CD14-positive monocyte (primary cell): Measurements from ENCODE around the gene LRRC10B. TPM values are rescaled to one million over a fixed set of nuclear protein-coding genes. Genes with fewer than 3 reads are reported as not detected.

Experiments used
- DNase-seq, 3 donors: peaks; one replicate each; pipeline ENCODE4 v3.0.0-alpha.2; 2011 to 2022
- H2AFZ ChIP-seq: 2 replicates; pipeline ENCODE4 v1.6.0; 2012; ENCODE audit warnings: mild to moderate bottlenecking, low read depth, low read length, inconsistent platforms; ENCODE audit not compliant: insufficient read depth, poor library complexity, severe bottlenecking
- H3K27ac ChIP-seq, 2 donors: 1 replicate in 1 of 2; 2 replicates in 1 of 2; pipeline ENCODE4 v1.5.1; 2012 to 2013; ENCODE audit warnings: low read length in 2 of 2, control low read depth in 1 of 2, inconsistent platforms in 1 of 2, low read depth in 1 of 2, mild to moderate bottlenecking in 1 of 2
- H3K27me3 ChIP-seq, 2 donors: one replicate each; pipeline versions ENCODE4 v1.6.0 to v1.6.1; 2011 to 2013; ENCODE audit warnings: low read length in 2 of 2; ENCODE audit not compliant: control insufficient read depth in 2 of 2, insufficient read depth in 2 of 2
- H3K36me3 ChIP-seq, 2 donors: replicated peaks in 1 of 2; 1 replicate in 1 of 2; 2 replicates in 1 of 2; pipeline versions ENCODE4 v1.5.1 to v1.6.1; 2012 to 2013; ENCODE audit warnings: low read length in 2 of 2, control low read depth in 1 of 2, inconsistent platforms in 1 of 2, mild to moderate bottlenecking in 1 of 2; ENCODE audit not compliant: insufficient read depth in 2 of 2, control insufficient read depth in 1 of 2
- H3K4me1 ChIP-seq, 2 donors: 1 replicate in 1 of 2; 2 replicates in 1 of 2; pipeline versions ENCODE4 v1.5.1 to v1.6.1; 2012 to 2013; ENCODE audit warnings: low read length in 2 of 2, control low read depth in 1 of 2, inconsistent platforms in 1 of 2, mild to moderate bottlenecking in 1 of 2, moderate library complexity in 1 of 2; ENCODE audit not compliant: insufficient read depth in 2 of 2, control insufficient read depth in 1 of 2
- H3K4me2 ChIP-seq: replicated peaks from 2 replicates; pipeline ENCODE3; 2012; ENCODE audit warnings: low read length, moderate library complexity, mild to moderate bottlenecking; ENCODE audit not compliant: poor library complexity, severe bottlenecking; ENCODE audit errors: extremely low read depth
- H3K4me3 ChIP-seq, 3 experiments: fragments of 200-600 bp in 1 of 3; sonication (generic) in 1 of 3; replicated peaks in 1 of 3; 1 replicate in 2 of 3; 2 replicates in 1 of 3; pipeline ENCODE4 v1.5.1; 2011 to 2013; ENCODE audit warnings: low read length in 3 of 3, mild to moderate bottlenecking in 3 of 3, control low read depth in 2 of 3, low read depth in 2 of 3, inconsistent platforms in 1 of 3, moderate library complexity in 1 of 3
- H3K79me2 ChIP-seq: 2 replicates; pipeline ENCODE4 v1.6.0; 2012; ENCODE audit warnings: mild to moderate bottlenecking, control low read depth, inconsistent platforms, low read length, moderate library complexity; ENCODE audit not compliant: insufficient read depth
- H3K9ac ChIP-seq: 2 replicates; pipeline ENCODE4 v1.6.0; 2017; ENCODE audit warnings: low read length, mild to moderate bottlenecking; ENCODE audit not compliant: insufficient read depth, poor library complexity, severe bottlenecking
- H3K9me3 ChIP-seq, 2 donors: replicated peaks in 1 of 2; 1 replicate in 1 of 2; 2 replicates in 1 of 2; pipeline versions ENCODE4 v1.5.1 to v1.6.1; 2012 to 2013; ENCODE audit warnings: low read length in 2 of 2, control low read depth in 1 of 2; ENCODE audit not compliant: control insufficient read depth in 1 of 2, insufficient read depth in 1 of 2
- H4K20me1 ChIP-seq: 2 replicates; pipeline ENCODE4 v1.6.0; 2012; ENCODE audit warnings: mild to moderate bottlenecking, low read length, control low read depth, moderate library complexity; ENCODE audit not compliant: insufficient read depth
- H3K27ac Mint-ChIP-seq, 7 donors: one replicate each; pipeline ENCODE4 v1.8.0; 2020; ENCODE audit warnings: mild to moderate bottlenecking in 7 of 7, mixed read lengths in 7 of 7, moderate library complexity in 6 of 7, inconsistent platforms in 2 of 7
- H3K27me3 Mint-ChIP-seq, 3 donors: one replicate each; pipeline ENCODE4 v1.8.0; 2021 to 2022; ENCODE audit warnings: low read depth in 3 of 3, mild to moderate bottlenecking in 3 of 3, mixed read lengths in 3 of 3, moderate library complexity in 3 of 3, inconsistent platforms in 1 of 3
- H3K36me3 Mint-ChIP-seq, 2 donors: one replicate each; pipeline ENCODE4 v1.8.0; 2020; ENCODE audit warnings: mixed read lengths in 2 of 2, inconsistent platforms in 1 of 2, mild to moderate bottlenecking in 1 of 2
- H3K4me1 Mint-ChIP-seq: one replicate; pipeline ENCODE4 v1.8.0; 2020; ENCODE audit warnings: mild to moderate bottlenecking, mixed read lengths
- H3K4me3 Mint-ChIP-seq, 2 donors: one replicate each; pipeline ENCODE4 v1.8.0; 2020; ENCODE audit warnings: mild to moderate bottlenecking in 2 of 2, mixed read lengths in 2 of 2, moderate library complexity in 1 of 2
- H3K9me3 Mint-ChIP-seq, 7 donors: one replicate each; pipeline ENCODE4 v1.8.0; 2020 to 2022; ENCODE audit warnings: mixed read lengths in 7 of 7, mild to moderate bottlenecking in 6 of 7, moderate library complexity in 6 of 7, inconsistent platforms in 2 of 7
- CTCF ChIP-seq: fragments of 200-600 bp; IDR thresholded peaks from one replicate; pipeline ENCODE4 v1.8.0; 2022; ENCODE audit warnings: antibody characterized with exemption, mild to moderate bottlenecking
- WGBS: methylation state at CpG from one replicate; pipeline ENCODE4 v1.1.5; 2013; ENCODE audit warnings: missing lambda C conversion rate; ENCODE audit not compliant: insufficient coverage; 5-methylcytosine and 5-hydroxymethylcytosine counted together
- intact Hi-C, 2 donors: fragments of 100-400 bp; cut with micrococcal nuclease; formaldehyde crosslinking; loops; one replicate each; pipeline versions ENCODE4 v1.15.0 to v1.15.1; 2023
- polyA plus RNA-seq, 3 donors: library from polyadenylated mRNA; depleted of rRNA in 1 of 3; unstranded in 2 of 3; stranded (reverse) in 1 of 3; fragments of 300-500 nt in 2 of 3; fragments of >200 nt in 1 of 3; fragmentation: Illumina TruSeq in 2 of 3; gene quantifications; 1 replicate in 2 of 3; 2 replicates in 1 of 3; pipeline ENCODE4 v1.2.3, GENCODE V29; 2012 to 2021

Gene LRRC10B
- polyA plus RNA-seq, 3 donors, result not detected

GRCh38 chr11:61526956-61527731 is 18.6 kb downstream of the LRRC10B start:
- Histone ChIP-seq H3K79me2 (no peaks in the 10 kb centered on the region), H3K4me3 (no peak overlapping the region), H3K4me2 (no peak overlapping the region), H3K9me3 (no peaks in the 10 kb centered on the region), H3K4me1 (no peaks in the 10 kb centered on the region), H4K20me1 (no peaks in the 10 kb centered on the region), H3K36me3 (no peaks in the 10 kb centered on the region), H3K9ac (no peak overlapping the region), H3K27ac (no peak overlapping the region), H3K27me3 (no peaks in the 10 kb centered on the region), H2AFZ (no peak overlapping the region)
- no peaks in the 10 kb centered on the region for H3K36me3 Mint-ChIP-seq
- peaks cover 0 to 2% (median 0%) of the 10 kb centered on the region in 7 donors for H3K9me3 Mint-ChIP-seq
- H3K27me3 Mint-ChIP-seq, result peaks cover 2 to 17% (median 13%) of the 10 kb centered on the region in 3 donors
- TF ChIP-seq CTCF, result no peak
- WGBS, result 93% methylated on average over 8 of the region's 20 CpGs
- intact Hi-C loops, result no loop called here
- H3K27ac Mint-ChIP-seq, result no peak overlapping the region
- H3K4me1 Mint-ChIP-seq, result no peaks in the 10 kb centered on the region
- no peak for DNase-seq
- H3K4me3 Mint-ChIP-seq, result no peak overlapping the region

GRCh38 chr11:61528114-61528513 is 19.6 kb downstream of the LRRC10B start:
- no peaks in the 10 kb centered on the region for H3K79me2 ChIP-seq

More at GRCh38 chr11:61528114-61528513, 19.6 kb downstream of the LRRC10B start:
- intact Hi-C loops, result no loop called here
- no peaks in the 10 kb centered on the region for H3K36me3 Mint-ChIP-seq
- WGBS, result 62% methylated on average over 8 of the region's 14 CpGs
- peaks cover 2 to 17% (median 13%) of the 10 kb centered on the region in 3 donors for H3K27me3 Mint-ChIP-seq
- H3K9ac ChIP-seq, result no peak overlapping the region
- no peak for TF ChIP-seq CTCF
- peaks cover 0 to 2% (median 0%) of the 10 kb centered on the region in 7 donors for H3K9me3 Mint-ChIP-seq
- no peak overlapping the region for H3K4me2 ChIP-seq
- no peaks in the 10 kb centered on the region for H3K27me3 ChIP-seq
- H2AFZ ChIP-seq, result no peak overlapping the region
- no peaks in the 10 kb centered on the region for H3K4me1 Mint-ChIP-seq
- H4K20me1 ChIP-seq, result no peaks in the 10 kb centered on the region
- H3K9me3 ChIP-seq, result no peaks in the 10 kb centered on the region
- DNase-seq, result no peak
- no peak overlapping the region for H3K27ac ChIP-seq
- H3K4me3 Mint-ChIP-seq, result no peak overlapping the region
- H3K4me3 ChIP-seq, result no peak overlapping the region
- no peaks in the 10 kb centered on the region for H3K4me1 ChIP-seq
- no peaks in the 10 kb centered on the region for H3K36me3 ChIP-seq
- H3K27ac Mint-ChIP-seq, result no peak overlapping the region
